HG03025 (cell line): ENCODE data around the gene CACNA1D.

Source experiments
- ATAC-seq: cut with Tn5 transposase; IDR thresholded peaks from one replicate; pipeline ENCODE4 v1.9.1; 2021; ENCODE audit warnings: mild to moderate bottlenecking, moderate library complexity; ENCODE audit not compliant: unreplicated experiment, low FRiP score

The CACNA1D gene

GRCh38 chr3:53773611-53774368 lies 279.4 kb downstream of the CACNA1D start:
- ATAC-seq, result peak; percentile 79

GRCh38 chr3:53774414-53774813 lies 280.0 kb downstream of the CACNA1D start:
- ATAC-seq, result no peak

- ATAC-seq, result no peak
Measured at GRCh38 chr3:53775018-53775417, 280.6 kb downstream of the CACNA1D start.

GRCh38 chr3:53775834-53776251 lies 281.4 kb downstream of the CACNA1D start:
- ATAC-seq, result no peak

GRCh38 chr3:53776494-53777101 lies 282.2 kb downstream of the CACNA1D start:
- ATAC-seq, result no peak

GRCh38 chr3:53777468-53777867 lies 283.1 kb downstream of the CACNA1D start:
- ATAC-seq, result no peak

GRCh38 chr3:53778153-53778552 lies 283.7 kb downstream of the CACNA1D start:
- no peak for ATAC-seq

GRCh38 chr3:53780171-53780570 lies 285.8 kb downstream of the CACNA1D start:
- ATAC-seq, result no peak

GRCh38 chr3:53780806-53781205 lies 286.4 kb downstream of the CACNA1D start:
- ATAC-seq, result no peak

- ATAC-seq, result no peak
Measured at GRCh38 chr3:53787016-53787415, 292.6 kb downstream of the CACNA1D start.

- no peak for ATAC-seq
Measured at GRCh38 chr3:53788038-53788437, 293.6 kb downstream of the CACNA1D start.

GRCh38 chr3:53789459-53789858 lies 295.0 kb downstream of the CACNA1D start:
- no peak for ATAC-seq

- ATAC-seq, result no peak
Measured at GRCh38 chr3:53790470-53790869, 296.1 kb downstream of the CACNA1D start.

- ATAC-seq, result no peak
Measured at GRCh38 chr3:53791317-53791716, 296.9 kb downstream of the CACNA1D start.

GRCh38 chr3:53792866-53793265 lies 298.5 kb downstream of the CACNA1D start:
- ATAC-seq, result no peak

GRCh38 chr3:53794597-53794996 lies 300.2 kb downstream of the CACNA1D start:
- ATAC-seq, result no peak

GRCh38 chr3:53795176-53795575 lies 300.8 kb downstream of the CACNA1D start:
- no peak for ATAC-seq

- no peak for ATAC-seq
Measured at GRCh38 chr3:53795789-53796560, 301.6 kb downstream of the CACNA1D start.

- no peak for ATAC-seq
Measured at GRCh38 chr3:53798144-53798543, 303.7 kb downstream of the CACNA1D start.

GRCh38 chr3:53799338-53799865 lies 305.0 kb downstream of the CACNA1D start:
- no peak for ATAC-seq
